Stimulated activated CD4-positive, alpha-beta T cell treated with anti-CD3 and anti-CD28 coated beads, Interleukin-1b, Interleukin-23, amount 100 ng/mL, for 4 hours (primary cell): ENCODE results near the gene VPS50.
"Not testable (repeated sequence)": the region's sequence is repeated elsewhere in the genome, so short reads cannot be mapped to it uniquely, and the experiment has no call there.

Experiments
- DNase-seq, 2 donors: peaks; one replicate each; pipeline ENCODE4 v3.0.0-alpha.2; 2020; ENCODE audit warnings: low read depth in 2 of 2

The VPS50 gene

DNA sequence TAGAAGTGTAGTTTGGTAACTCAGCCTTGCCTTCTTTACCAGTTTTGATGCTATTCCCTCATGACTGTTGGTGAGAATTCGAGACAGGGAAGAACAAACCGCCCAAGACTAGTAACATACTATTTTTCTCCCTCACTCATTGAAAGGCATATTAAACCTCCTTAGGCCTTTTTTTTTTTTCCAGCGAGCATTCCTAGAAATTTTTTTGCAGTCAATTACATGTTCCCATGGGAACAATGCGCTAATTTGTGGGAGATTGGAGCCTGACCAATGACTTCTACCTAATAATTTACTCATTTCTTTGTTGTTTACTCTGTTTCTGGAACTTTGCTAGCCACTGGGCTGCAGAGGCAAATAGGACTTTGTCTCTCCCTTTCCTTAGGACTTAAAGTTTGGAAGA lies 6.0 kb downstream of the VPS50 start:
- DNase-seq: no peak

DNA sequence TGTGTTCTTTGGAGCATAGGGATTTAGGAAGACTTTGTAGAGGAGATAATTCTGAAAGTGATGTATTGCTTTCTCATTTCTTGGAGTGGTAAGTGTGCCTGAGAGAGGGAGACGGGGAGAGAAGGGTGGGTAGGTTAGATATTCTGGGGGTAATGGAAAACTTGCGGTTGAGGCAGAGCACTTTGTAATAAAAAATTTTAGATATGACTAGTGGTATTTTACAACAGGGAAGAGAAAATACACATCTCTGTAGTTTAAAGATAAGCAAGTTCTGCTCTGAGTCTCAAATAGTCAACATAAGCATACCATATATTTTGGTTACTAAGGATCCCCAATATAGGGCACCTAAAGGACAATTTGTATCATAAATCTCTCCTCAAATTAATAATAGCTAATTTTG lies 6.6 kb downstream of the VPS50 start:
- DNase-seq: no peak

DNA sequence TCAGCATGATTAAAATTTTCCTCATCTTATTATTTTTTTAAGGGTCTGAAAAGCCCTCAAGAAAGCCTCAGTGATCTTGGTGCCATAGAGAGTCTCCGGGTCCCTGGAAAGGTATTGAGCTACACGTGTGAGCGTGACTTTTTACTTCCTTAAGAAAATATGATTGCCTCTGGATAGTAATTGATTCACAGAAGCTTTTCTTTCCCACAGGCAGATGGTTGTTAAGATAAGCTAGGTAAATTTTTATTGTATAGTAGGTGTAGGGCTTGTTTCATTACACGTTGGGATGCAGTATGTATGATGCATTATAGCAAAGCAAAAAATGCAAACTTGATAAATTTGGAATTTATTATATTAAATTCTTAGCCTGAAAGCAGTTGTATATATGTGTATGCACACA lies 7.7 kb downstream of the VPS50 start:
- no peak for DNase-seq

DNA sequence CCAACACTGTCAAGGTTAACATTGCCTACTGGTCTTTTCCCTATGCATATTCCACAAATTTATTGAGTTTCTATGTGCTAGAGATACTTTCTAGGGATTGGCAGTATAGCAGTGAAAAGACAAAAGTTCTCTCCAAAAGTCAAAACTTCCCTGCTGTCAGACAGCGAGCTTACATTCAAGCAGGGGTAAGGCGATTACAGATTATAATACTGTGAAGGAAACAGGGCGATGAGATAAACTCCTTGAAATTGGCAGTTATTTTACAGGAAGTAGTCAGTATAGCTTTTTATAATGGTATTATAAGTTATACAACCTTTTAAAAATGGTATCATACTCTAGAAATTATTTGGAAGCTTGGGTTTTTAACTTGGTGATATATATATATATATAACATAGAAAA lies 9.9 kb downstream of the VPS50 start:
- no peak for DNase-seq

DNA sequence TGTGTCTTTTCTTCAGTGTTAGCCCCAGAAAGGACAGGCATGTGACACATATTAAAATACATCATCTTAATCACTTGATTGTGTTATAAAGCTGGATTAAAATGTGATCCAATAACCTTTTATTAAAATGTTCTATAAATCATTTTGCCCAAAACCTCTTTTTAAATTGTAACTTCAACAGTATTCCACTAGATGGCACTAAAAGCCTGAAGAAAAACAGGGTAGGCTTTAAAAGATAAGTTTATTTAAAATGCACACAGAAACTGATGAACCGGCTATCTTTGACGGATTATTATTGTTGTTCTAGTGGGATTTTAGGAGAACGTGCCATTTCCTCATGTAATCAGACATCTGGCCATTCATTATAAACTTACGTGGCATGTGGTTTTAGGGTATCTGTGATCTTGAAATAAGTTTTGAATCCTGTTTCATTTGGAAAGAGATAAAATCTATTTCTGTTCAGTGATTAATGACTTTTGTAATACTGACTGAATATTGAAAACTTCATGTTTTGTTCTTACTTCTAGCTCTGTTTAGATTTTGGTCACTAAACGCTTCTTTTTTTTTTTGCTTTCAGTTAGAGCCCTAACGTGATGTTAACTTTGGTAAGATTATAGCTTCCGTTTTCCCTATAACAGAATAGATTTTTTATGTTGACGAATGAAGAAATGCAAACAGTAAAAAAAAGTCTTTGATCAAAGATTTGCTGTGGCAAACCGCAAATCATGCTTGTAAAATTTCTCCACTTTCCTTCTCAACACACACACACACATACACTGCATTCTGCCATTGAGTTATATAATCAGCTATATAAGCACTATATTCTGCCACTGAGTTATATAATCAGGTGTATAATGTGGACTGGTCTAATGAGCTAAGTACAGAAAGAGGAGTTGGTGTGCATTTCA lies 13.6 kb downstream of the VPS50 start:
- no peak for DNase-seq

DNA sequence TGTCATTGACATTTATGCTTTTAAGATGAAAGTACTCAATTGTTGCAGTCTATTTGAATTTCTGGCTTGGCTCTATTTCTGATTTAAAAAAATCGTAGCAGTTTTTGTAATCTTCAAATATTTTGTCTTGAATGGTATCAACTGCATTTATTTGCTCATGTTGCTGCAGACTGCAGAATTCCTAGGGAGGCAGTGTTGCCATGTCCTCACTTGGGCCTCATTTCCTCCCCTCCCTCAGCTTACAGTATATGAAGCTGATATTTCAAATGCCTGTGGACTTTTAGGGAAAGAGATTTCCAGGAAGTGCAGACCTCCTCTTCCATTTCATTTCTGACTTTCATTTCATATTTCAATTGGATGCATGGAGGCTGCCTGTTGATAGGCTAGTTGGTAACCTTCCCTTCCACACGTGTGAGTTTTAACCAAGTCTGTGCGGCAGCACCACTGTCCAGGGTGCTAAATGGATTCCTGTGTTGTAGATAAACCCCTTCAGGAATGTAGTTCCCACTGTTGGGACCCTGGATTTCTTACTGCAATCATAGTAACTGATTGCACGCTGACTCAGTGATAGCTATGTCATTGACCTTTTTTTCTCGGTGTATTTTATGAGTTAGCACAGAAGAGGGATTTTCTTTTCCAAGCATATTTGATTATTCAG lies 17.5 kb downstream of the VPS50 start:
- DNase-seq: no peak

DNA sequence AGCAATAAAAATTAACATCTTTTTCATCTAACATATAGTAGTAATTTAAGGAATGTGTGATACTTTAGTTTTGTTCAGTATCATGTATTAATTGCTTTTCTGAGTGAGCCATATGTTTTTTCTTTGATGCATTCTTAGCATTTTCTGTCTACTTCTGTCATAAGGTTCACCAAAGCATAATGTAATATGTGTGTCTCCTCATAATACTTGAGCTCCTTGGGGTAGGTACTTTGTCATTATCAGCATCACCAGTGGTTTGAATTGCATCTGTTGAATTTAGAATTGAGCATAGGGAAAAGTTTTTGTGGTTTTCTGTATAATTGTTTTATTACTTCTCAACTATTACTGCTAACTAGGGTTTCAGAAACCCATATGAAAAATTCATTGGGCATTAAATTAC lies 26.5 kb downstream of the VPS50 start:
- DNase-seq: no peak

DNA sequence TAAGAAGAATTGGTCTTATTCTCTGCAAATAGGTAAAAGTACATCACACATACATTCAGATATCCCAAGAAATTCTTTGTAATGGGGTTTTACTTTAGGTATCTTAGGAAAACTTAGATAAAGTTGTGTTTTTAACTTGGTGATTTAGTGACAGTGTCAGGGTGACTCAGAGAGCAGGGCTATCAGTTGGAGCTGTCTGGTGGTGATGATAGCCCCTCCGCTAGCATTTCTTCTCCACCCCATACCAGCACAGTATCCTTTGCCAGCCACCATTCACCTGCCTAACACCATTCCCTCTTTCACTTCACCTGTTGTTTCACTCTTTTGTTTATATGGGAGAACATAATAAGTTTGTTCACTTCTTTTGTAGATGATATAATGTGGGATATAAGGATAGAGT lies 30.4 kb downstream of the VPS50 start:
- no peak for DNase-seq

DNA sequence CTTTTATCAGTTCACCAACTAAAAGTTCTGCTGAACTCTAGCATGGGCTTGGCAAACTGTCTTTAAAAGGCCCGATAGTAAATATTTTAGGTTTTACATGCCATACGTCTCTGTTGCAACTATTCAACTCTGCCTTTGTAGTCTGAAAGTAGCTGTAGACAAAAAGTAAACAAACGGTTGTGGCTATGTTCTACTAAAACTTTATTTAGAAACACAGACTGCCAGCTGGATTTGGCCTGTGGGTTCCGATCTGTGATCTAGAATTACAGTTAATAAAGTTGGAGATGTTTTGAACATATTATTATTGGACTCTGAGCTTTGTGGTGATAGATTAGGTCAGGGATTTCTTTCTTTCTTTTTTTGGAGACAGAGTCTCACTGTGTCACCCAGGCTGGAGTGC lies 33.1 kb downstream of the VPS50 start:
- no peak for DNase-seq

DNA sequence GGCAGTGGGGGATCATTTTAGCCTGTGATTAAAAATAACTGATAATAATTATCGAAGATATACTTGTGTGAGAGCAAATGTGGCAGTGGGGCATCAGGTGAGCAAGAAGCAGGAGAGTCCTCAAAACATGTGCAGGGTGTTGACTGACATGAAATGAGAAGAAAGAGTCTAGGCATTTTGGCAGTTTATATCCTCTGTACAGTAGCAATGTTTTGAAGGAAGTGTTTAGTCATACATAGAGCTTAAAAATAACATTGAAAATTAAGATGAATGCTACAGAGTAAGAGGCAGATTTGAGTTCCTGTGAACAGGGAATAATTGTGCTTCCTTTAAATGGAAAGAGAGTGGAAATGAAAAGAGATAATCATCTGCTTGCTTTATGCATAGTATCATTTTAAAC lies 47.4 kb downstream of the VPS50 start:
- no peak for DNase-seq

DNA sequence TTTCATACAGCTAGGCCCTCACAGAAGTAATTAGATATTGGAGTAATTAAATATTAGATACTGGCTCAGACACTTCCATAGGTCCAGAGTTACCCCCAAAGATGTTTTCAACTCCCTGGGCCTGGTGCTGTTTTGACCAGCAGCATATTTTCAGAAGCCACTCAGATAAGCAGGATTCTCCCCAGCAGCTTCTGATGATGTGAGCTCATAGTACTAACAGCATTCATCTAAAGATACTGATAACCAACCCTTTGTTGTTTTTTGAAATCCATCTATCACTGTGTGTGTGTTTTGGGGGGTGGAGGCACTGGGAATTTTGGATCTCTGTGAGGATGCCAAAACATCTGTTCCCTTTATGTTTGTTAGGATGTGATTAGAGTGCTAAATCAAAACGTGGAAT lies 52.7 kb downstream of the VPS50 start:
- no peak for DNase-seq

DNA sequence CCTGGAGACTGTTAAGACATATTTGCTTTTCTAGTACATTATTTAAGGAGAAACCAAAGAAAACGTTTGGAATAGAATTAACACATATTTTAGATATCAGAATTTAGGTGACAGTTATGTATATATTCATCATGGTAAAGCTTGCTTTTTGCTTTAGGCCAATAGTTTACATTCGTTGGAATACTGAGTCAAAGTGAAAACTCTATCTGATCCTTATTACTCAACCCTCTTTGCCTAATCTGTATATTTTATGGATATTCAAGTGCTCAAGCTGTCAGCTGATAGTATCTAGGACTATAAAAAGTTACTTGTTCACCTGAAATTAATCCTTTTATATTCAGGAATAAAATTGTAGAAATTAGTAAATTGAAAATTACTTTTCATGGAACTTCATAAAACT lies 61.1 kb downstream of the VPS50 start:
- DNase-seq: no peak

DNA sequence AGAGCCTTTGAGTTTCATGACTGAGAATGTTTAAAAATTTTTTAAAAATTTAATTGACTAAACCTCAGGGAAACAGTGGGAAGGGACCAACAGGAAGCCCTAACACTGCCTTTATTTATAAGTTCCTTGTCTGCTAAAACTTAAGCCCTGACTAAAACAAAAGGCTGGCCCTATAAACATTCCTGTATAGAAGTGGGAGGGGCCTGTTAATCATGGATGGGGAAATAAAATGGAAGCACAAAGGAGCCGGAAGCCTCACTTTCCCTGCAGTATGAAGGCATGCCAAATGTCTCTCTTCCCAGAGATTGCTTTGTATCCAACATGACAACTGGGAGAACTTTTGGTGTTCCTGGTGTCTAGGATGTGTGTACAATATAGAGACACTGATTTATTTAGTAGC lies 66.0 kb downstream of the VPS50 start:
- DNase-seq: no peak

DNA sequence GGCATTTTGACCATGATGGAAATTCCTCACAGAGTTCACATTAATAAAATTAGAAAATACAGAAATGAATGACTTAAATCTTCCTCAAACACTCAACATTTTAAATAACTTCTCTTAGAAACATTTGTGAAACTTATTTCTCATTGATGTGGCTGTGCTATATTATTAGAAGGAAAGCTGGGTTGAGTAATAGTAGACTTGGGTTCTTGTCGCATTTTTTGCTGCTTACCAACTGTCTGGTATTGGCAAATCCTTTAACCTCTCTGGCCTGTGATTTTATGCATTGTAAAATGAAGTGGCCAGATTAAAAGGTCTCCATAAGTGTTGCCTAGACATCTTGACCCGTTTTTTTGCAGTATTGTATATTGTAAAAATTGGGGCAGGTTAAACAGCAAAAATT lies 66.5 kb downstream of the VPS50 start:
- no peak for DNase-seq

DNA sequence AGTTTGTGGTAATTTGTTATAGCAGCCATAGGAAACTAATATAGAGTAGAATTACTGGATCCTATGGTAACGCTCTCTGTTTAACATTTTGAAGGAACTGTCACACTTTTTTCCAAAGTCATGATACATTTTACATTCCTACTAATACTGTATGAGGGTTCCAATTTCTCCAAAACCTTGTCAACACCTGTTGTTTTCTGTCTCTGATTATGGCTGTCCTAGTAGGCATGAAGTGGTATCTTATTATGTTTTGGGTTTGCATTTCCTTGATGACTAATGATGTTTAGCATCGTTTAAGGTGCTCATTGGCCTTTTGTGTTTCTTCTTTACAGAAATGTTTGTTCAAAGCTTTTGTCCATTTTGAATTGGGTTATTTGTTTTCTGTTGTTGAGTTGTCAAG lies 69.6 kb downstream of the VPS50 start:
- no peak for DNase-seq

DNA sequence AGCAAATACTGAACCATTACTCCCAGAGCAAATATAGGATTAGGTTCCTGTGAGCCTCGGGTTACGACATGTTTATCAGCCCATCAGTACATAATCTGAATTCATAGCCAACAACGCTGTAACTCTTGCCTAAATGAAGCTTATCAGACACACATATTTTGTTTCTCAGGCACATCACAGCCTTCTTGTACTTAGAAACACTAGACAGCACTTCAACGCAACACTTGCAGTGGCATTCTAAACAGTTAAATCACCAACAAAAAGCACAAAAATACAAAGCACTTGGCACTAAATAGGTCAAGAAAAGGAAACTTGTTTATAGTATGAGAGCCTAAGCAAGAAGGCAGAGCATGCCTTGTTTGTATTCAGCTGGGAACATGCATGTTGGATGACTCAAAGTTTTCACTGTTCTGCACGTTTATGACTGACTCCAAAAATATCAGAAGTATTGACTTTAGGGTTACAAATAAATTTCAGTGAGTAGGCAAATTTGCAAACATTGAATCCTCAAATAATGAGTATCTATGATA lies 75.0 kb downstream of the VPS50 start:
- no peak for DNase-seq

DNA sequence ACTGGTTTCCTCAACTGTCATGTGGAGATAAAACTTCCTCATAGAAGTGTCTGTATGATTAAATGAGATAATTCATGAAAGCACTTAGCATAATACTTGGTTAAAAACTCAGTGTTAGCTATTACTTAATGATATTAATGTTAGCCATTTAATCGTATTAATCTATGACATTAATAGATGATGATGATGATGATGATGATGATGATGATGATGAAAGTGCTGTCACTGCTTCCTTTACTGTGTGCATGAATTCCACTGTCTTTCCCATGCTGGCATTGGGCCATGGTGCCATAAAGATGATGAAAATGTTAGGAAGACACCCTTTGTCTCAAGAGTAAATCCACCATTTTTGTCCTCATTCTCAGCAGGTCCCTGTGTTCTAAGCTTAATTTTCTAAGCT lies 75.8 kb downstream of the VPS50 start:
- no peak for DNase-seq

DNA sequence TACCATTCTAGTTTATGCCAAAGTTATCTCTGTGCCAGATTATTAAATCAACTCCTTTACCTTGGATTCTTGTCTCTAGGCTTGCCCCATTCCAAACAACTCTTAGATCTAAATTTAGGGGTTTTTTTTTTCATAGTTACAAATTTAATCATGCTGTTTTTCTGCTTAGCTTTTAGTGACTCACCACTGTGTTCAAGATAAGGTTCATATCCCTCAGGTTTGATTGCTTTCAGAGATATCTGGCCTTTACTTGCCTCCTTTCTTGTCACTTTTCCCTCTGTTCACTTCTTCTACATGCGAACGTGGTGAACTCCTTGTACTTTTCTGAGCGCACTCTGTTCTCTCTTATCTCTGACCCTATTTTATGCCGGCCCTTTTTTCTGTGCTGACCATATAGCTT lies 78.2 kb downstream of the VPS50 start:
- DNase-seq: no peak

DNA sequence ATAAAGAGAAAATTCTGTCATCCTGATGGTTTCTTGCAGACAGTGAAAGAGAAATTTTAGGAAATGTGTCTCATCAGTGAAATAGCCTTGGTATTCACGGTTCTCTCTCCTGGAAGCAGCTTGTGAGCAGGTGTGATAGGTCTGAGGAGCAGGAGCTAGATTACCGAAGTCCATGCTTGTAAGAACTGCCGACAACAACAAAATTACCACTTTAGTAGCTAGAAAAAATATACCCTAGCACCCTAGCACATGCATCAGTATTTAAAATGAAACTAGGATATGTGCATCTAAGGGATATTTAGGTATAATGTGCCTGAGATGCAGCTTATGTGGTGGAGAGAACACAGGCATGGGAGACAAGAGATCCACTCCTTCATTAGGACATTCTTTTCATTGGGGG lies 82.3 kb downstream of the VPS50 start:
- DNase-seq: no peak

DNA sequence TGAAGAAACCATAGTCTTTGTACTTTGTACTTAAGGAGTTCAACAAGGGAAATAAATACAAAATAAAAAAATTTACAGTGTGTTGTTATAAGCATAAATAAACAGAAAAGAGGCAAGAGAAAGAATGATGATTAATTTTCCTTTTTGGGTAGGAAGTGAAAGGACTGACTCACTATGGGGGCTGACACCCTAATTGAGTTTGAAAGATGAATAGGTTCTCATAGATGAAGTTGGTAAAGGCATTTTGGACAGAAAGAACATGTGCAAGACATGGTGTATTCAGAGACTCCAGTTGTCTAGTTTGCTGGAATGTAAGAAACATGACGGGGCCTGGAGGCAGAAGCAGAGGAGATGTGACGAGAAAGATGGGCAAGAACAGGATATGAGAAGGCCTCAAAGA lies 83.7 kb downstream of the VPS50 start:
- no peak for DNase-seq

DNA sequence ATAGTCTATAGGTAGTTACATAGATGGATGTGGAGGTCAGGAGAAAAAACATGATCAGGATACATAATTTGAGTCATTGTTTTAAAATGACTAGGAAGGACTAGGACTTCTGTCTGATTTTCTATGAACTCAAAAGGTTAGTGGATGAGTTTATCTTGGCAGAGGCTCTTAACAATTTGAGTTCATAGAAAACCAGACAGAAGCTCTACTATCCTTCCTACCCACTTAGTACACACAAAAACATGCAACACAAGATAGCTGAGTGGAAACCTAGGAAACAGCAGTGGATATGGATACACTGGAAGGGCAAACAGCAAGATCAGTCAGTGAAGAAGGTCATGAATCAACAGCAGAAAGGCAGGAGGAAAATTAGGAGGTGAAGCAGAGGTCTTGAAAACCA lies 84.6 kb downstream of the VPS50 start:
- DNase-seq: no peak

DNA sequence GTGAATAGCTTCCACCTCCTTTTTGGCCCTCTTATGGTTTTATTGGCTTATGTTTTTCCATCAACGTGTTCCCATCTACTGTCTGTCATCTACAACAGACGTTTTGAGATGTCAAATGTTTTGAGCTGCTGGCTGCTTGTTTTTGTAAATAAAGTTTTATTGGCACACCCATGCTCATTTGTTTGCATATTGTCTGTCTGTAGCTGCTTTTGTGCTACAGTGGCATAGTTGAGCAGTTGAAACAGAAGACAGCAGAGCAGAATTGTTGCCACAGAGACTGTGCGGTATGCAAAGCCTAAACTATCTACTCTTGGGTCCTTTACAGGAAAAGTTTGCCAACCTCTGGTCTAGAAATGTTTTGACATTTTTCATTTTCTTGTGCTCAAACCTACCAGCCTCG lies 88.7 kb downstream of the VPS50 start:
- DNase-seq: no peak

DNA sequence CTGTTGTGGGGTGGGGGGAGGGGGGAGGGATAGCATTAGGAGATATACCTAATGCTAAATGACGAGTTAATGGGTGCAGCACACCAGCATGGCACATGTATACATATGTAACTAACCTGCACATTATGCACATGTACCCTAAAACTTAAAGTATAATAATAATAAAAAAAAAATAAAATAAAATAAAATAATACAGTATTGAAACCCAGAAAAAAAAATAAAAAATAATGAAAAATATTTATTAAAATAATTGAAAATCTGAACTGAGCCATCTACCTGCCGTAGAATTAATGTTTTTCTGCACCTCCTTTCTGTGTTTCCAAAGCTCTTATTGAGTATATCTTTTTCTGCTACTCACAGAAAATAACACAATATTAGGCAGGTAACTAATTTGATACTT lies 94.1 kb downstream of the VPS50 start:
- not testable (repeated sequence) for DNase-seq
